HFFc6 (cell line): ENCODE results near the gene MS4A5. TPM values are rescaled to one million over a fixed set of nuclear protein-coding genes. Genes with fewer than 3 reads are reported as not detected.

Experiments used
- DNase-seq: peaks from one replicate; pipeline ENCODE4 v3.0.0-alpha.2; 2018
- H3K27ac Mint-ChIP-seq: 2 replicates; pipeline ENCODE4 v1.8.0; 2020; ENCODE audit warnings: mild to moderate bottlenecking, mixed read lengths
- H3K27me3 Mint-ChIP-seq: 2 replicates; pipeline ENCODE4 v1.8.0; 2021; ENCODE audit warnings: mild to moderate bottlenecking, moderate library complexity, mixed read lengths; ENCODE audit not compliant: insufficient read depth
- H3K36me3 Mint-ChIP-seq: 2 replicates; pipeline ENCODE4 v1.8.0; 2021; ENCODE audit warnings: low read depth, mixed read lengths
- H3K4me1 Mint-ChIP-seq: 2 replicates; pipeline ENCODE4 v1.8.0; 2020; ENCODE audit warnings: low read depth, mixed read lengths
- H3K4me3 Mint-ChIP-seq: 2 replicates; pipeline ENCODE4 v1.8.0; 2020; ENCODE audit warnings: mild to moderate bottlenecking, moderate library complexity, mixed read lengths
- H3K9me3 Mint-ChIP-seq: 2 replicates; pipeline ENCODE4 v1.8.0; 2020; ENCODE audit warnings: mild to moderate bottlenecking, mixed read lengths
- total RNA-seq, 6 experiments: library from RNA; stranded (reverse); fragmentation: NEBNext Ultra II Directional; extraction: Animal tissue kit (Norgen Biotek cat#: 25700); gene quantifications; 2 replicates in 1 of 6; 3 replicates in 5 of 6; pipeline ENCODE4 v1.2.3, GENCODE V29; 2021
- TF ChIP-seq, protein P1 (sequence below): fragments of 200-600 bp; sonication (generic); IDR thresholded peaks from 2 replicates; pipeline ENCODE4 v1.5.0; 2021; ENCODE audit warnings: antibody characterized with exemption, mild to moderate bottlenecking

MS4A5 gene
- total RNA-seq, 6 experiments from 2014 or later: not detected

DNA sequence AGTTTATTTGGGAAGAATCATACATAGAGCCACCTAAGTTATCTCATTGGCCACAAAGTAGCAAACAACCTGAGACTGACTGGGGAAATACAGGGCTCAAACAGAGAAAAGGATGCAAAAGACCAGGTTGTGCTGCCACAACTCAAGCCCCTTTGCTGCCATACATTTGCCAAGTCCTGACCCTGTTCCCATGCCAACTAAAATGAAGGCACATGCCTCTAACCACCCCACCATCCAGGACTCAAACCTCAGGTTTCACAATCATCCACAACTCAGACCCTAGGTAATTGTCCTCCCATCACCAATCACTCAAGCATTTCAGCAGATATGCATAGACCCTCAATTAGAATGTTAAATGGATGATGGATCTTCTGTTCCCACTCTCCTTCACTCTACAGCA, 24.8 kb downstream of the MS4A5 start:
- Mint-ChIP-seq H3K9me3 (peaks cover 40% of the 10 kb centered on the region), H3K4me1 (no peaks in the 10 kb centered on the region), H3K27me3 (no peaks in the 10 kb centered on the region), H3K36me3 (peaks cover 6% of the 10 kb centered on the region), H3K27ac (no peak overlapping the region), H3K4me3 (no peak overlapping the region)
- no peak for DNase-seq
- TF ChIP-seq, protein P1, sequence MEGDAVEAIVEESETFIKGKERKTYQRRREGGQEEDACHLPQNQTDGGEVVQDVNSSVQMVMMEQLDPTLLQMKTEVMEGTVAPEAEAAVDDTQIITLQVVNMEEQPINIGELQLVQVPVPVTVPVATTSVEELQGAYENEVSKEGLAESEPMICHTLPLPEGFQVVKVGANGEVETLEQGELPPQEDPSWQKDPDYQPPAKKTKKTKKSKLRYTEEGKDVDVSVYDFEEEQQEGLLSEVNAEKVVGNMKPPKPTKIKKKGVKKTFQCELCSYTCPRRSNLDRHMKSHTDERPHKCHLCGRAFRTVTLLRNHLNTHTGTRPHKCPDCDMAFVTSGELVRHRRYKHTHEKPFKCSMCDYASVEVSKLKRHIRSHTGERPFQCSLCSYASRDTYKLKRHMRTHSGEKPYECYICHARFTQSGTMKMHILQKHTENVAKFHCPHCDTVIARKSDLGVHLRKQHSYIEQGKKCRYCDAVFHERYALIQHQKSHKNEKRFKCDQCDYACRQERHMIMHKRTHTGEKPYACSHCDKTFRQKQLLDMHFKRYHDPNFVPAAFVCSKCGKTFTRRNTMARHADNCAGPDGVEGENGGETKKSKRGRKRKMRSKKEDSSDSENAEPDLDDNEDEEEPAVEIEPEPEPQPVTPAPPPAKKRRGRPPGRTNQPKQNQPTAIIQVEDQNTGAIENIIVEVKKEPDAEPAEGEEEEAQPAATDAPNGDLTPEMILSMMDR: no peak

DNA sequence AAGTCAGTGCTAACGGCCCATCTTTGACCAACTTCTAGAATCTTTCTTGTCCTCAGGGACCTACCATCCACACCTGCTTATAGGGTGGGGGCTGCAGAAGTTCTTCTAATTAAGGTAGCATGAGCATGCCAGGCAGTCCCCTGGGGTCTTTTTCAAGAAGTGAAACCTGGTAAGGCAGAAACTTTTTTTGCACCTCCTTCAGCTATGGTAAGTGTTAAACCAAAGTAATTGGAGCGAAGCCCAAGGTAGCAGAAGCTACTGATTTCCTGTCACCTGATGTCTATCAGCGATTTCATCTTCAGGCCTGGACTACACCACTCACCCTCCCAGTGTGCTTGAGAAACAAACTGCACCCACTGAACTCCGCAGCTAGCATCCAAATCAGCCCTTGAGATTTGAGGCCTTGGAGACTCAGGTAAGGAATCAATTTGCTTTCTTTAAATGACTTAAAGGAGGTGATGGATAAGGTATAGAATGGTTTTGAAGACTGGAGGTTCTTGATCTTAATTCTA, 26.2 kb downstream of the MS4A5 start, which contains the start of gene MS4A1:
Gene MS4A1, plus strand, starts transcription at position 317 of the 512 bp plus-strand sequence. CDS start 6,528 bp downstream, outside the sequence.
- H3K4me1 Mint-ChIP-seq: no peaks in the 10 kb centered on the region
- DNase-seq: no peak
- no peak within 1 kb of the TSS for H3K4me3 Mint-ChIP-seq
- peaks cover 36% of the 10 kb centered on the region for H3K9me3 Mint-ChIP-seq
- H3K36me3 Mint-ChIP-seq: peaks cover 6% of the 10 kb centered on the region
- H3K27ac Mint-ChIP-seq: no peak within 1 kb of the TSS
- H3K27me3 Mint-ChIP-seq: no peaks in the 10 kb centered on the region
- TF ChIP-seq, protein P1: no peak

DNA sequence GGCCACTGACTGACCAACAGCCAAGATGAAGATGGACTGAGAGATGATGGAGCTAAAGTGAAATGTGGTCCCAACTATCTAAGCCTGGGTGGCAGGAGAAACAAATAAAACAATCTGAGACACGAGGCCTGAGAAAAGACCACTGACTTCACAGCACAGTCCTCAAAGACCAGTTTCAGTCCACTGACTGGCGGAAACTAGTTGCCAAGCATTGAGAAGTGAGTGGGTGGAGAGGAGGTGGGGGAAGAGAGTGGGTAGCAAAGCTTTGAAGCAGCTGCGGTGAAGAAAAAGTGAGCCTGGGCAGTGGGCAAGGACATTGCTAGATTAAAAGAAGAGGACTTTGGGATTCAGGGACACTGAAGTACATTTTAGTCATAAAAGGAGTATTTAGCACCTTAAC, 28.2 kb downstream of the MS4A5 start:
- no peak overlapping the region for H3K27ac Mint-ChIP-seq
- no peaks in the 10 kb centered on the region for H3K4me1 Mint-ChIP-seq
- DNase-seq: no peak
- H3K4me3 Mint-ChIP-seq: no peak overlapping the region
- peaks cover 6% of the 10 kb centered on the region for H3K36me3 Mint-ChIP-seq
- peaks cover 2% of the 10 kb centered on the region; the same call in 1 of the 2 replicates for H3K27me3 Mint-ChIP-seq
- TF ChIP-seq, protein P1: no peak
- H3K9me3 Mint-ChIP-seq: peaks cover 35% of the 10 kb centered on the region

DNA sequence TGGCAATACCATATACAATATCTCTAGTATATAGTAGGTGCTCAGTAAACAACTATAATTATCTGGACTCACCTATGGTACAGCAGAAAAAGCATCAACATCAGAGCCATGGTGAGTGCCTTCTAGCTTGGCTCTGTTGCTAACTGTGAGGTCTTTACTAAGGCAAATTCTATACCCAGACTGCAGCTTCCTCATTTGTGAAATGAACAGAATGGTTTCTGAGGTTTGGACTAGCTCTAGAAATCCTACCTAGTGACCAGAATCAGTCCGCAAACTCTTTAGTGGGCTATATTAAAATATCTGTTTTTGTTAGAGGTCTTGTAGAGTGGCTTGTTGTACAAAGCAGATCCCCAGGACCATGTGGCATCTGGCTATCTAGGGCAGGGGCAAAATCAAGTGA, 30.0 kb downstream of the MS4A5 start:
- no peak for DNase-seq
- Mint-ChIP-seq H3K4me1 (no peaks in the 10 kb centered on the region), H3K36me3 (peaks cover 6% of the 10 kb centered on the region), H3K27ac (no peak overlapping the region), H3K27me3 (peaks cover 2% of the 10 kb centered on the region; the same call in 1 of the 2 replicates), H3K4me3 (no peak overlapping the region), H3K9me3 (peaks cover 39% of the 10 kb centered on the region)
- TF ChIP-seq, protein P1: no peak

DNA sequence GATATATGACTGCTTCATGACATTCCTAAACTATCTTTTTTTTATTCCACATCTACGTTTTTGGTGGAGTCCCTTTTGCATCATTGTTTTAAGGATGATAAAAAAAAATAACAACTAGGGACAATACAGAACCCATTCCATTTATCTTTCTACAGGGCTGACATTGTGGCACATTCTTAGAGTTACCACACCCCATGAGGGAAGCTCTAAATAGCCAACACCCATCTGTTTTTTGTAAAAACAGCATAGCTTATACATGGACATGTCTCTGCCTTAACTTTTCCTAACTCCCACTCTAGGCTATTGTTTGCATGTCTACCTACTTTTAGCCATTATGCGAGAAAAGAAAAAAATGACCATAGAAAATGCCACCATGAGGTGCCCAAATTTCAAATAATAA, 39.5 kb downstream of the MS4A5 start:
- no peaks in the 10 kb centered on the region for H3K4me1 Mint-ChIP-seq
- no peaks in the 10 kb centered on the region for H3K36me3 Mint-ChIP-seq

More for the DNA sequence above, 39.5 kb downstream of the MS4A5 start:
- TF ChIP-seq, protein P1: no peak
- H3K9me3 Mint-ChIP-seq: peaks cover 32% of the 10 kb centered on the region
- H3K27ac Mint-ChIP-seq: no peak overlapping the region
- no peaks in the 10 kb centered on the region for H3K27me3 Mint-ChIP-seq
- no peak overlapping the region for H3K4me3 Mint-ChIP-seq
- DNase-seq: no peak
